Neuronal stem cell (in vitro differentiated cells): ENCODE data around the gene GNL1.

Source experiments
- DNase-seq: peaks from one replicate; pipeline ENCODE4 v3.0.0-alpha.2; 2013; ENCODE audit warnings: low spot score
- H2AFZ ChIP-seq: one replicate; pipeline ENCODE4 v1.6.1; 2013; ENCODE audit warnings: mild to moderate bottlenecking, low read length, inconsistent platforms
- H2AK5ac ChIP-seq: 2 replicates; pipeline ENCODE4 v1.6.1; 2013; ENCODE audit warnings: low read depth, mild to moderate bottlenecking, inconsistent platforms, low read length, moderate library complexity, mixed read lengths
- H2BK120ac ChIP-seq: 2 replicates; pipeline ENCODE4 v1.6.1; 2013; ENCODE audit warnings: low read depth, mild to moderate bottlenecking, inconsistent platforms, low read length, moderate library complexity, mixed read lengths
- H2BK12ac ChIP-seq: one replicate; pipeline ENCODE4 v1.6.1; 2013; ENCODE audit warnings: low read length, inconsistent platforms
- H2BK15ac ChIP-seq: 2 replicates; pipeline ENCODE4 v1.6.1; 2013; ENCODE audit warnings: mild to moderate bottlenecking, low read length, inconsistent platforms, mixed read lengths
- H2BK5ac ChIP-seq: one replicate; pipeline ENCODE4 v1.6.1; 2013; ENCODE audit warnings: inconsistent platforms, mild to moderate bottlenecking, low read length, moderate library complexity
- H3K14ac ChIP-seq: one replicate; pipeline ENCODE4 v1.6.1; 2013; ENCODE audit warnings: low read length, inconsistent platforms
- H3K18ac ChIP-seq: 2 replicates; pipeline ENCODE4 v1.6.1; 2013; ENCODE audit warnings: low read length, inconsistent platforms
- H3K23ac ChIP-seq: 2 replicates; pipeline ENCODE4 v1.6.1; 2013; ENCODE audit warnings: low read depth, mild to moderate bottlenecking, mixed read lengths, low read length, inconsistent platforms; ENCODE audit not compliant: poor library complexity
- H3K27ac ChIP-seq: replicated peaks from 3 replicates; pipeline ENCODE4 v1.5.1; 2013; ENCODE audit warnings: low read length, inconsistent platforms
- H3K27me3 ChIP-seq, 3 experiments: 2 replicates each; pipeline ENCODE4 v1.6.1; 2013; ENCODE audit warnings: low read length in 3 of 3, mild to moderate bottlenecking in 2 of 3, inconsistent platforms in 1 of 3, low read depth in 1 of 3, mixed read lengths in 1 of 3, moderate library complexity in 1 of 3; ENCODE audit not compliant: control insufficient read depth in 3 of 3, insufficient read depth in 3 of 3
- H3K36me3 ChIP-seq, 2 donors: replicated peaks in 1 of 2; 2 replicates each; pipeline ENCODE4 v1.6.1; 2013; ENCODE audit warnings: low read length in 2 of 2; ENCODE audit not compliant: control insufficient read depth in 2 of 2, insufficient read depth in 2 of 2
- H3K4ac ChIP-seq: 2 replicates; pipeline ENCODE4 v1.6.1; 2013; ENCODE audit warnings: inconsistent platforms, mild to moderate bottlenecking, low read length, moderate library complexity
- H3K4me1 ChIP-seq, 2 donors: 1 replicate in 1 of 2; 2 replicates in 1 of 2; pipeline ENCODE4 v1.6.1; 2013; ENCODE audit warnings: low read length in 2 of 2, low read depth in 1 of 2; ENCODE audit not compliant: control insufficient read depth in 2 of 2, insufficient read depth in 1 of 2
- H3K4me2 ChIP-seq: one replicate; pipeline ENCODE4 v1.6.1; 2013; ENCODE audit warnings: mild to moderate bottlenecking, low read length, inconsistent platforms; ENCODE audit not compliant: insufficient read depth, poor library complexity, severe bottlenecking
- H3K4me3 ChIP-seq, 2 donors: 2 replicates each; pipeline ENCODE4 v1.5.1; 2013; ENCODE audit warnings: low read length in 2 of 2, mild to moderate bottlenecking in 2 of 2, inconsistent platforms in 1 of 2, moderate library complexity in 1 of 2
- H3K79me1 ChIP-seq: one replicate; pipeline ENCODE4 v1.6.1; 2013; ENCODE audit warnings: low read depth, mild to moderate bottlenecking, inconsistent platforms, low read length, moderate library complexity
- H3K9ac ChIP-seq: one replicate; pipeline ENCODE4 v1.6.1; 2013; ENCODE audit warnings: mild to moderate bottlenecking, low read depth, low read length, inconsistent platforms; ENCODE audit not compliant: poor library complexity
- H3K9me3 ChIP-seq, 2 donors: replicated peaks in 1 of 2; 2 replicates each; pipeline versions ENCODE3 to v1.6.1; 2013; ENCODE audit warnings: low read length in 2 of 2, mild to moderate bottlenecking in 2 of 2, inconsistent platforms in 1 of 2, low read depth in 1 of 2, mixed read lengths in 1 of 2, moderate library complexity in 1 of 2; ENCODE audit not compliant: control insufficient read depth in 2 of 2, insufficient read depth in 1 of 2
- H4K8ac ChIP-seq: one replicate; pipeline ENCODE4 v1.6.1; 2013; ENCODE audit warnings: low read depth, mild to moderate bottlenecking, inconsistent platforms, low read length, moderate library complexity
- H4K91ac ChIP-seq: one replicate; pipeline ENCODE4 v1.6.1; 2013; ENCODE audit warnings: low read length, low read depth, mild to moderate bottlenecking, inconsistent platforms; ENCODE audit not compliant: poor library complexity
- WGBS, 2 donors: extraction: QIAGEN DNeasy Blood & Tissue Kit; methylation state at CpG; one replicate each; pipeline ENCODE4 v1.1.7; 2013; ENCODE audit warnings: missing lambda C conversion rate in 2 of 2, mixed read lengths in 1 of 2; ENCODE audit not compliant: insufficient read length in 2 of 2, insufficient replicate concordance in 1 of 2; ENCODE audit errors: extremely low coverage in 2 of 2; 5-methylcytosine and 5-hydroxymethylcytosine counted together

The GNL1 gene

DNA sequence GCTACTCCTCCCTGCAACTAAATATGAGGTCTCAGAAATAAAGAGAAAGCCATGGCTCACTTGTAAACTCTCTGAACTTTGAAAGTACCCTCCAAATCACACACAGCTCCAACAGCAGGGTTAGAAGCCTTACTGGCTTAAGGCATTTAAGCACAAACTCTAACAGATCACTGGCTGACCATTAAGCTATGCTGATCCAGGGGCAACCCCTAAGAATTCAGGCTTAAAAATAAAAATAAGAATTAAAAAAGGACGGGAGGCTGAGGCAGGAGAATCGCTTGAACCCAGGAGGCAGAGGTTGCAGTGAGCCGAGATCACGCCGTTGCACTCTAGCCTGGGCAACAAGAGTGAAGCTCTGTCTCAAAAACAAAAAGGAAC lies 45.1 kb downstream of the GNL1 start:
- Histone ChIP-seq H3K27me3 (peaks cover 0 to 10% (median 0%) of the 10 kb centered on the region in 3 experiments), H3K18ac (no peak overlapping the region), H2BK120ac (no peak overlapping the region), H3K9me3 (peaks cover 0 to 3% of the 10 kb centered on the region in 2 donors), H2BK5ac (no peak overlapping the region), H3K23ac (no peak overlapping the region), H3K4ac (no peak overlapping the region), H3K4me3 (no peak overlapping the region), H4K8ac (no peak overlapping the region), H3K4me2 (no peak overlapping the region), H3K36me3 (no peaks in the 10 kb centered on the region), H2BK15ac (no peak overlapping the region), H4K91ac (no peak overlapping the region), H2AFZ (peak overlapping the region; percentile 88), H3K27ac (no peak overlapping the region), H3K79me1 (no peaks in the 10 kb centered on the region), H3K4me1 (peaks cover 3 to 5% of the 10 kb centered on the region in 2 donors), H2BK12ac (no peak overlapping the region), H3K9ac (no peak overlapping the region), H2AK5ac (no peak overlapping the region), H3K14ac (no peak overlapping the region)
- DNase-seq = no peak
- no CpG with 5 or more reads among the region's 5 CpGs for WGBS, 2 donors

DNA sequence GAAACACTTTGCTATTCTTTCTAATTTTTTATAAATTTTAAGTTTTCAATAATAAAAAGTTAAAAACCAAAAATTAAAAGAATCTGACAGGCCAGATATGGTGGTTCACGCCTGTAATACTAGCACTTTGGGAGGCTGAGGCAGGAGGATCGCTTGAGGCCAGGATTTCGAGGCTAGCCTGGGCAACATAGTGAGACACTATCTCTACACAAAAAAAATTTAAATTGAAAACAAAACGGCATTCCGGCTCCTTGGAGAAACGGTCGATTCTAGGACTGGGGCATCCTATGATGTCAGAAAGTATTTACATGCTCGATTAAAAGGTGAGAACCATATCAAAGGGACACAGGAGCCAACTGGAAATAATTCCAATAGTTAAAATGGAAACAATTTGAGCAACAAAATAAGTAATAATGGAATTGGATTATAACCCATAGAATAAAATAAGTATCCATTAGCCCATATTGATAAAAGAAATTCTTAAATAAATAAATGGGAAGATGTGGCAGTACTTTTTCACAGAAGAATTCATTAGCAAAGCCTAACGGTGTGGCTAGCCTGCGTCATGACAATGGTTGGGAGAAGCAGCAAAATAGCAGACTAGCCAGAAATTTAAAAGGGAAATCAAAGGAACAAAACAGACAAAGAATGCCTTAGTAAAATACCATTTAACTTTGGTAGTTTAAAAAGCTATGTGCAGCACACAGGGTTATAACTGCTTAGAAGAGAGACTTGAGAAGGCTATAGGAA lies 45.7 kb downstream of the GNL1 start:
- Histone ChIP-seq H3K27ac (no peak overlapping the region), H2BK5ac (no peak overlapping the region), H2AFZ (peak overlapping the region; percentile 88), H2BK120ac (no peak overlapping the region), H3K4me2 (no peak overlapping the region), H2BK12ac (no peak overlapping the region), H3K4me3 (no peak overlapping the region), H3K23ac (no peak overlapping the region), H3K36me3 (no peaks in the 10 kb centered on the region), H2BK15ac (no peak overlapping the region), H3K14ac (no peak overlapping the region), H3K79me1 (no peaks in the 10 kb centered on the region), H3K9ac (no peak overlapping the region), H3K4me1 (peaks cover 3 to 5% of the 10 kb centered on the region in 2 donors), H3K18ac (no peak overlapping the region), H2AK5ac (no peak overlapping the region), H3K27me3 (peaks cover 0 to 10% (median 0%) of the 10 kb centered on the region in 3 experiments), H4K91ac (no peak overlapping the region), H3K4ac (no peak overlapping the region), H4K8ac (no peak overlapping the region), H3K9me3 (no peaks in the 10 kb centered on the region)
- WGBS, 2 donors = no CpG with 5 or more reads among the region's 10 CpGs
- no peak for DNase-seq

DNA sequence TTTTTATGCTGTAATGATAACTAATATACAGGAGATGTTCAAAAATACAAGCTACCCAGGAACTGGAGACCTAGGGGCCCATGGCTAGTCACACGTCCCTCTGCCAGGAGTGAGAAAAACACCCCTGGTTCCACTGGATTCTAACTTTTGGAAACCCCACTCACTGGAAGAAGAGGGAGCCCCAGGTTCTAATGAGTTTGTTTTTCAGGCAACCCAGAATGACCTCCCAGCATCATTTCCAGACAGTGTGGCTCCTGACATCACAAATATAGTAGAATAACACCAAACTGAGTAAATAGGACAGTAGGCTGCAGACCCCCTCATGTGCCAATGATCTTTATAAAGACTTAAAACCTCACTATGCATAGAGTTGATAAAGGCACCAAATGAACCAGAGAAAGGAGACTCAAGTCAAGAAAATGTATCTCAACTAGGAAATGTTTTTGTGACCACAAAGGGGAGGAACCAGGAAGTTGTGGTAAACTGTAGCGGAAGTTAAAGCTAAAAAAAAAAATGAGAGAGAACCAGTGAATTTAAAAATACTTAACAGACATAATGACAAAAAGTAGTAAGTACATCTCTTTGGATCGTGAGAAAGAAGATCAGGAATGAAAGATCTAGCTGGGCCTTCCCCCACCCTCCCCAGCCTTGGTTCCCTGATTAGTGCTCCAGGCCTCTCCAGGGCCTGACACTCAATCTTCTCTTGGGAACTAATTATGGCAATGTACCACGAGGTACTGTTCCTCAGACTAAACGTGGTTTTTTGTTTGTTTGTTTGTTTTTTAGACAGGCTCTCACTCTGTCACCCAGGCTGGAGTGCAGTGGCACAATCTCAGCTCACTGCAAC lies 47.2 kb downstream of the GNL1 start:
- DNase-seq = no peak
- no peaks in the 10 kb centered on the region for H3K79me1 ChIP-seq
- no peak overlapping the region for H2BK12ac ChIP-seq
- WGBS, 2 donors = no CpG with 5 or more reads among the region's 5 CpGs
- no peak overlapping the region for H3K23ac ChIP-seq
- no peak overlapping the region for H2BK5ac ChIP-seq
- H2BK15ac ChIP-seq = no peak overlapping the region
- H3K27ac ChIP-seq = no peak overlapping the region
- H3K9me3 ChIP-seq = no peaks in the 10 kb centered on the region
- no peak overlapping the region for H3K9ac ChIP-seq
- H3K14ac ChIP-seq = no peak overlapping the region
- peaks cover 0 to 3% of the 10 kb centered on the region in 2 donors for H3K4me1 ChIP-seq
- no peak overlapping the region for H2AK5ac ChIP-seq
- no peak overlapping the region for H4K8ac ChIP-seq
- H3K4ac ChIP-seq = no peak overlapping the region
- peaks cover 0 to 10% (median 0%) of the 10 kb centered on the region in 3 experiments for H3K27me3 ChIP-seq
- H2AFZ ChIP-seq = no peak overlapping the region
- H3K4me2 ChIP-seq = no peak overlapping the region
- H3K36me3 ChIP-seq = no peaks in the 10 kb centered on the region
- no peak overlapping the region for H2BK120ac ChIP-seq
- no peak overlapping the region for H3K18ac ChIP-seq
- no peak overlapping the region for H4K91ac ChIP-seq
- no peak overlapping the region for H3K4me3 ChIP-seq
